GM21723 (cell line): Measurements from ENCODE around the gene OR8K5.
"Not testable (repeated sequence)": the region's sequence is repeated elsewhere in the genome, so short reads cannot be mapped to it uniquely, and the experiment has no call there.

Experiments
- ATAC-seq: cut with Tn5 transposase; IDR thresholded peaks from one replicate; pipeline ENCODE4 v1.9.1; 2021; ENCODE audit warnings: mild to moderate bottlenecking, moderate library complexity; ENCODE audit not compliant: unreplicated experiment

Gene OR8K5

GRCh38 chr11:56160217-56160616 lies at the start of gene OR8K5:
TSS of gene OR8K5 (minus strand) at chr11:56160317. CDS start at chr11:56160317, 0 bp downstream.
- no peak for ATAC-seq

- ATAC-seq, result no peak
Observed at GRCh38 chr11:56207790-56208189, 47.7 kb upstream of the OR8K5 start.

- no peak for ATAC-seq
Observed at GRCh38 chr11:56197367-56197766, 37.2 kb upstream of the OR8K5 start.

- ATAC-seq, result no peak
Observed at GRCh38 chr11:56196705-56197104, 36.6 kb upstream of the OR8K5 start.

DNA sequence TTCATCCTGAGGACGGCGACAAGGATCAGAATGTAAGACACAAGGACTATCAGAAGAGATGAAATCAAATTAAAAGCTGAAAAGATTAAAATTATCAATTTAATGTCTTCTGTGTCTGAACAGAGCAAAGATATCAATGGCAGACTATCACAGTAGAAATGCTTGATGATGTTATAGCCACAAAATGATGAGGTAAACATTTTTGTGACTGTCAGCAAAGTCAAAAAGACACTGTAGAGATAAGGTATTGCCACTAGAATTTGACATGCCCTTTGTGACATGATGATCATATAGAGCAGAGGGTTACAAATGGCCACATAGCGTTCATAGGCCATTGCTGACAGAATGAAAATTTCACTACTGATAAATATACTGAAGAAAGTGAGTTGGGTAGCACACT lies 28.5 kb upstream of the OR8K5 start:
- ATAC-seq, result no peak

GRCh38 chr11:56183459-56183858 lies 23.3 kb upstream of the OR8K5 start:
- no peak for ATAC-seq

DNA sequence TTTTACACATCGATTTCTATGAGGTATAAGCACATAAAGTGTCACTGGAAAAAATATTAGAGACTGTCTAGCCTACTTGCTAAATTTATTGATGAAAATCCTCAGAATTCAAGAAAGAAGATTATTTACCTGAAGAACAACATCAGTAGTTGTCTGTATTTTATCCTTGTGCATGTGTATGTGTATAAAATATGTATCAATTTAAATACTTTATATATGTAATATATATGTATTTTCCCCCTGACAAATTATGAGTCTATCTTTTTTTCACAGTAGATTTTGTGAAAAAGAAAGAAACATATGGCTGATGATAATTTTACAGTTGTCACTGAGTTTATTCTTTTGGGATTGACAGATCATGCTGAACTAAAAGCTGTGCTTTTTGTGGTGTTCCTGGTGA lies 16.2 kb upstream of the OR8K5 start, which contains the start of gene OR5J2:
TSS of gene OR5J2 (plus strand) at position 301 of the 400 bp plus-strand sequence. CDS start at position 301, 0 bp downstream.
- ATAC-seq, result no peak

DNA sequence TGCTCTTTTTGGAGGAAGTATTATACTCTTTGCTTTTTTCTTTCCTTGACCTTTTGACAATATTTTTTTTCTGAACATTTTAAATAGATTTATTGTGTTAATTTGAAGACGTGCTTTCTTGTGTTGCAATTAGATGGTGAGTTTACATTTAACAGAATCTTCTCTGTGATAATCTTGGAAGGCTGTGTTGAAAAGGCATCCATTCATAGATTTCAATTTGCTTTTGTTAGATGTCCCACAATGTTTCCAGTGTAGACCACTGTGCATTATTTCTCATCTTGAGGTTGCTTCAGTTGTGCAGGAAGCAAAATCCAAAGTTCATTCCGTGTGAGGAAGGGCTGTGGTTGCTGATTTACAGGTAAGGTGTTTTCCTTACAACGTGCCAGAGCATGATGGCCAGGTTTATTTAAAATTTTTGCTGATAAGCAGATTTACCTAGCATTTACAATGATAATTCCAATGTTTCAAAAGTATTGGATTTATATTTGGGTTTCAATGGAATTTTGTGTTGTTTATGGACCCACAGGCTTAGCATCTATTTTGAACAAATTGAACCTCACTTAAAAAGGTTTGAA lies 12.2 kb upstream of the OR8K5 start:
- ATAC-seq, result no peak

DNA sequence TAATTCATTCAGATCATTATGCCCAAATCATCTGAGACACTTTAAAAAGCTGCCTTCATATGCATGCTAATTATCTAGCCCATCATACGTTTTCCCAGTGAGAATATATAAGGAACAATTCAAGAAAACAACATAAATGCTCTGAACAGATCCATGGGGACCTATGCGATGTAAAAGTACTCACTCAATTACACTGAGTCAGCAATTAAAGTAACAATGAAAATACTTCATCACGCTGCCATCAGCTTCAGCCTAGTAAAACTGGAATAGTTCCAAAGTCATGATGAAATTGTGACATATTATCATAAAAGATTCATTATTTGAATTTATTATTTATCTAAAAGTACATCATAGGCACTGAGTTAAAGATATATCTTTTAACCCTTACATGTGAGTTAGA lies 3.7 kb upstream of the OR8K5 start:
- ATAC-seq, result no peak

- no peak for ATAC-seq
Observed at GRCh38 chr11:56152333-56152732, 7.8 kb downstream of the OR8K5 start.

DNA sequence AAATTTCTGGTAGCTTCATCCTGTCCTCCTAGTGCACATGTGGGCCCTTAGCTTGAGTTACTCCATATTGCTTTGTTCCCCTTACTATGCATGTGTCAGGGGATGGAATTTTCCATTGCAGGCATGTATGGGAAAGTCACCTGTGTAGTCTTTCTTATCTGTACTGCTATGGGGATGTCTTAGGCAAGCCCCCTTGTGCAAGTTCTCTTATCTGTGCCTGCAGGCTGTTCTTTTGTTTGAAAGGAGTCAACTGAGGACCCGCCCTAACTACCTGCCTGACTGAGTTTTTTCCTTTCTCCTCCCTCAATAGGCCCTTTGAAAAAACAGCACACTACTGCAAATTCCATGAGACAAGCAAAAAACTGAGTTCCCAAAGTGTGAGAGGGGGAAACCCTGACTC lies 8.7 kb downstream of the OR8K5 start:
- ATAC-seq, result no peak

GRCh38 chr11:56143681-56144080 lies 16.4 kb downstream of the OR8K5 start:
- not testable (repeated sequence) for ATAC-seq

GRCh38 chr11:56140151-56140661 lies 19.9 kb downstream of the OR8K5 start, which contains the start of gene OR8J3:
TSS of gene OR8J3 (minus strand) at chr11:56140201. CDS start at chr11:56137718, 2,483 bp downstream.
- no peak for ATAC-seq

- no peak for ATAC-seq
Observed at GRCh38 chr11:56122073-56122472, 38.0 kb downstream of the OR8K5 start, which contains the start of gene OR8H3. TSS of gene OR8H3 (plus strand) at chr11:56122373. CDS start at chr11:56122373, 0 bp downstream.
